Measurements from ENCODE around the gene SUFU.
A peak's percentile ranks its signal among the peaks of the same experiment; 100 is the strongest.

Gene SUFU

DNA sequence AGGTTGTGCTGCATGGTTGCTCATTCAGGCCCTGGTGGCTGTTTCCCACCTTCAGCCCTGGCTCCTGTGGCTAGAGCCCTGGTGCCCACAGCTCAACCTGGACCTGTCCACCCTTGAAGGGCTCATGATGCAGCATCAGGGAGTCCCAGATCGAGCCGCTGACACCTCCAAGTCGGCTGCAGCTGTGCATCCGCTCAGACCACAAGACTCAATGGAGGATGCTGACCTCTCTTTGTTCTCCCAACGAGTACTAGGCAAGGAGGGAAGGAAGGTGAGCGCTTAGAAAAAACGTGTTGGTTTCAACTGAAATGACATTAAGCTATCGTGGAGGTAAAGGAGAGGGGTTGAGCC lies 43.0 kb upstream of the SUFU start:
- no peaks in the 10 kb centered on the region for H3K36me3 Mint-ChIP-seq (ENCODE audit: low read depth)
- peaks cover 19% of the 10 kb centered on the region for H3K4me1 Mint-ChIP-seq
- peak overlapping the region; percentile 75 to 91 (median 76) for H3K4me3 Mint-ChIP-seq
- H3K27me3 Mint-ChIP-seq (ENCODE audit: low read depth), result peaks cover 35% of the 10 kb centered on the region
- H3K27ac Mint-ChIP-seq, result peak overlapping the region in 2 of 3 experiments; percentile 1 to 58
- no peaks in the 10 kb centered on the region for H3K9me3 Mint-ChIP-seq
- TF ChIP-seq, protein P1, sequence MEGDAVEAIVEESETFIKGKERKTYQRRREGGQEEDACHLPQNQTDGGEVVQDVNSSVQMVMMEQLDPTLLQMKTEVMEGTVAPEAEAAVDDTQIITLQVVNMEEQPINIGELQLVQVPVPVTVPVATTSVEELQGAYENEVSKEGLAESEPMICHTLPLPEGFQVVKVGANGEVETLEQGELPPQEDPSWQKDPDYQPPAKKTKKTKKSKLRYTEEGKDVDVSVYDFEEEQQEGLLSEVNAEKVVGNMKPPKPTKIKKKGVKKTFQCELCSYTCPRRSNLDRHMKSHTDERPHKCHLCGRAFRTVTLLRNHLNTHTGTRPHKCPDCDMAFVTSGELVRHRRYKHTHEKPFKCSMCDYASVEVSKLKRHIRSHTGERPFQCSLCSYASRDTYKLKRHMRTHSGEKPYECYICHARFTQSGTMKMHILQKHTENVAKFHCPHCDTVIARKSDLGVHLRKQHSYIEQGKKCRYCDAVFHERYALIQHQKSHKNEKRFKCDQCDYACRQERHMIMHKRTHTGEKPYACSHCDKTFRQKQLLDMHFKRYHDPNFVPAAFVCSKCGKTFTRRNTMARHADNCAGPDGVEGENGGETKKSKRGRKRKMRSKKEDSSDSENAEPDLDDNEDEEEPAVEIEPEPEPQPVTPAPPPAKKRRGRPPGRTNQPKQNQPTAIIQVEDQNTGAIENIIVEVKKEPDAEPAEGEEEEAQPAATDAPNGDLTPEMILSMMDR (IDR thresholded peaks at IDR 0.05; ENCODE audit: unreplicated experiment in 3 of 3), result no peak

DNA sequence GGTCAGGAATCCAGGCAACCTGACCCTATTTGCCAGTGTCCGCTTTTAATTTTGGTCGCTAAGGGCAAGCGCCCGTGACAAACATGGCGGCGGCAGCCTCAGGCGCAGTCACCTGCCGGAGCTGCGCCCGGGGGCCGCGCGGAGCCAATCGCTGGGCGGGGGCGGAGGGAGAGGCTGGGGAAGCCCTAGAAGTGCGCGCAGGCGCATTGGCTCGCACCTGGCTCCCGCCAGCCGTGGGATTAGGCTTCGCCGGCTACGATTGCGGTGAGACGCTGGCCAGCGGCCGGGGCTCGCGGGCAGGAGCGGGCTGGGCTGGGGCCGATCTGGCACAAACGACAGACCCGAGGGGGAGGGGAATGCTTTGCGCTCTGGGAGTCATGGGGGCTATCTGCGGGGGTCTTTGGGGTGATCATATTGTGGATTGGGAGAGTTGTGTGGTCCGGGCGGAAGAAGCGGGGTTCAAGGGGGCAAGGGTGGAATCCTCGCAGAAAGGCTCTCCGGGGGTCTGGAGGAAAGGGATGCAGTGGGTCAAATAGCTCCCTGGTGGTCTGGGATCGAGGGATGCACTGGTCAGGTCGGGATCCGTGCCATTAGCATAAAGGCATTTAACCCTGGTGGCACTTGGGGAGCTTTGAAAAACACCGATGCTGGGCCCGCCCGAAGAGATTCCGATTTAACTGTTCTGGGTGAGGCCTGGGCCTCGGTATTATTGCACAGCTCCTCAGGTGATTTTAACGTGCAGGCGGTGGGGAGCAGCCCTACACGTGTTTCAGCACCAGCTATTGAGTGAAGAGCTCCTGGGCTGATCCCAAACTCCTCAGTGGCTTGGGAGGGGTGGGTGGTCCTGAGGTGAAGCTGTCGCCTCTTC lies 42.4 kb upstream of the SUFU start:
- peaks cover 35% of the 10 kb centered on the region for H3K27me3 Mint-ChIP-seq (ENCODE audit: low read depth)
- H3K27ac Mint-ChIP-seq, result peak overlapping the region in 2 of 3 experiments; percentile 10 to 58
- peak overlapping the region; percentile 88 to 91 (median 90) for H3K4me3 Mint-ChIP-seq
- TF ChIP-seq, protein P1 (IDR thresholded peaks at IDR 0.05; ENCODE audit: unreplicated experiment in 3 of 3), result no peak
- H3K9me3 Mint-ChIP-seq, result no peaks in the 10 kb centered on the region
- no peaks in the 10 kb centered on the region for H3K36me3 Mint-ChIP-seq (ENCODE audit: low read depth)
- peaks cover 19% of the 10 kb centered on the region for H3K4me1 Mint-ChIP-seq

DNA sequence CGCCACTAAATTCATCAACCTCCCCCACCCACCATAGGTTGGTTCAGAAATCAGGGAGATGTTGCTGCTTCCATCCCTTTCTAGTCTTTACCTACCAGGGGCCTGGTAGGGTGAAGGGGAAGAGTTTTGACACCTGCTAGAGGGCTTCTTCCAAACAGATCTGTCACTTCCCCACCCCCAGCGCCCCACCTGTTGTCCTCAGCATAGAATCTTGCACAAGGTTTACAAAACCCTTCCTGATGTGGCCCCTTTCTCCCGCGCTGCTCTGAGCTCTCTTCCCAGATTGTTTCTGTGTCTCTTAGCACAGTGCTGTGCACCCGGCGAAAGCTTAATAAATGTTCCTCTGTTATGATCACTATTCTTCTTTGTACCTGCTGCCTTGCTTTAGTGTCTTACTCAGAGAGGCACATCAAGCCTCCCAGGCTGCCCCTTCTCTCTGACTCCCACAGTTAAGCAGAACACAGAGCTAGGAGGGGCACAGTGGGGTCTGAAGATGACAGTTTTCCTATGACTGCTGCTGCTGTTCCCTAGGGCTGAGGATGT lies 41.2 kb upstream of the SUFU start:
- Mint-ChIP-seq H3K9me3 (no peaks in the 10 kb centered on the region), H3K27ac (no peak overlapping the region), H3K27me3 (ENCODE audit: low read depth) (peaks cover 35% of the 10 kb centered on the region), H3K4me3 (peak overlapping the region; percentile 88 to 91 (median 90)), H3K36me3 (ENCODE audit: low read depth) (no peaks in the 10 kb centered on the region), H3K4me1 (peaks cover 19% of the 10 kb centered on the region)
- TF ChIP-seq, protein P1 (IDR thresholded peaks at IDR 0.05; ENCODE audit: unreplicated experiment in 3 of 3), result no peak

DNA sequence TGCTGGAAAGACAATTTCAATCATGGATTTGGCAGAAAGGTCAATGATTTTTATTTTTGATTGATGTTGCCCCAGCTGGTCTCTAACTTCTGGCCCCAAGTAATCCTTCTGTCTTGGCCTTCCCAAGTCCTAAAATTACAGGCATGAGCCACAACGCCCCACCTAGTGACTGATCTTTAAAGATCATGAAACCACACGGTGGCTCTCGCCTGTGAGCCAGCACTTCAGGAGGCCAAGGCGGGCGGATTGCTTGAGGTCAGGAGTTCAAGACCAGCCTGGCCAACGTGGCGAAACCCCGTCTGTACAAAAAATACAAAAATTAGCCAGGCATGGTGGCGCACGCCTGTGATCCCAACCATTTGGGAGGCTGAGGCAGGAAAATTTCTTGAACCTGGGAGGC lies 39.8 kb upstream of the SUFU start:
- no peak overlapping the region for H3K4me3 Mint-ChIP-seq
- TF ChIP-seq, protein P1 (IDR thresholded peaks at IDR 0.05; ENCODE audit: unreplicated experiment in 3 of 3), result no peak
- H3K9me3 Mint-ChIP-seq, result no peaks in the 10 kb centered on the region
- no peak overlapping the region for H3K27ac Mint-ChIP-seq
- H3K4me1 Mint-ChIP-seq, result peaks cover 19% of the 10 kb centered on the region
- H3K36me3 Mint-ChIP-seq (ENCODE audit: low read depth), result no peaks in the 10 kb centered on the region
- H3K27me3 Mint-ChIP-seq (ENCODE audit: low read depth), result peaks cover 35% of the 10 kb centered on the region

DNA sequence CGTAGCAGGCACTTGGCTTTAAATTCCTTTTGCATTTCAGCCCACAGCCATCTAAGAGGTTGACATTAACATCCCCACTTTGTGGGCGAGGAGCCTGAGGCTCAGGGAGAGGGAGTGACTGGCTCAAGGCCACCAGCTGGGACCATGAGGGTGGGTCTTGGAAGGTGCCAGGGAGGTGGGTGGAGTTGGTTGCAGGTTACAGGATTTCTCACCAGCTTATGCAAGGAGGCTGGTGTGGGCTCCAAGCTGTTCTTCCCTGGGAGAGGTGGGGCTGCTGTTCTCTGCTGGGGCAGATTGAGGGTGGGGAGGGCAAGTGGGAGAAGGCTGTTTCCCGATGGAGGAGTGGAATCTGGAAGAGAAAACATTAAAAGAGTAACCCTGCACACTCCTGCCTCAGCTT lies 38.3 kb upstream of the SUFU start:
- Mint-ChIP-seq H3K4me3 (no peak overlapping the region), H3K9me3 (no peaks in the 10 kb centered on the region), H3K36me3 (ENCODE audit: low read depth) (no peaks in the 10 kb centered on the region), H3K4me1 (peaks cover 19% of the 10 kb centered on the region), H3K27me3 (ENCODE audit: low read depth) (peaks cover 30% of the 10 kb centered on the region), H3K27ac (no peak overlapping the region)
- TF ChIP-seq, protein P1 (IDR thresholded peaks at IDR 0.05; ENCODE audit: unreplicated experiment in 3 of 3), result no peak

Measured in nephron (organoid).